Prostate gland (tissue), 2 donors: ENCODE results near the gene FSIP1.
A peak's percentile ranks its signal among the peaks of the same experiment; 100 is the strongest.

Source experiments
- POLR2A ChIP-seq: fragments of 450-650 bp; IDR thresholded peaks from one replicate; pipeline ENCODE4 v1.6.1; 2016; ENCODE audit warnings: antibody characterized with exemption, mild to moderate bottlenecking
- POLR2AphosphoS5 ChIP-seq: sonication (generic); formaldehyde crosslinking; IDR thresholded peaks from one replicate; pipeline ENCODE4 v1.6.1; 2017; ENCODE audit warnings: antibody characterized with exemption
- TF ChIP-seq, protein P1 (sequence below), 4 experiments: fragments of 200-600 bp in 2 of 4; fragments of 450-650 bp in 2 of 4; sonication (generic) in 2 of 4; IDR thresholded peaks; 1 replicate in 3 of 4; 2 replicates in 1 of 4; pipeline ENCODE4 v1.5.1; 2016 to 2019; ENCODE audit warnings: antibody characterized with exemption in 4 of 4, mild to moderate bottlenecking in 2 of 4, moderate library complexity in 2 of 4

DNA sequence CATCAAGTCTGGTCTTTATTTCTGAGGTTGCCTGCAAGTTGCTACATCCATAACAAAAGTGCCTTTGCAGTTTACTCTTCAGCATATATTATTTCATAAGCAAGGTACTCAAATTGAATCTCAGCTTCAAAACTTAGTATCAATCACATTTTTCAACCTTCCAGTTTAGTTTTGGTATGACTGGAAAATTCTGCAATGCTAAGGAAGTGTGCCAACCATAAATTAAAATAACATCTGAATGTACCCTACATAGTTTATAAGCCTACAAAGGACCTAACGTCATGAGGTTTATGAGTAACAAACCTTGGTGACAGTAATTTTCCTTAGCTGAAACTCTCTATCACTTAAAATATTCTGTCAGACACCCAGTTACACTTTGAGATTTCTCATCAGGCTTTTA, 138.9 kb downstream of the FSIP1 start:
- TF ChIP-seq, protein P1, sequence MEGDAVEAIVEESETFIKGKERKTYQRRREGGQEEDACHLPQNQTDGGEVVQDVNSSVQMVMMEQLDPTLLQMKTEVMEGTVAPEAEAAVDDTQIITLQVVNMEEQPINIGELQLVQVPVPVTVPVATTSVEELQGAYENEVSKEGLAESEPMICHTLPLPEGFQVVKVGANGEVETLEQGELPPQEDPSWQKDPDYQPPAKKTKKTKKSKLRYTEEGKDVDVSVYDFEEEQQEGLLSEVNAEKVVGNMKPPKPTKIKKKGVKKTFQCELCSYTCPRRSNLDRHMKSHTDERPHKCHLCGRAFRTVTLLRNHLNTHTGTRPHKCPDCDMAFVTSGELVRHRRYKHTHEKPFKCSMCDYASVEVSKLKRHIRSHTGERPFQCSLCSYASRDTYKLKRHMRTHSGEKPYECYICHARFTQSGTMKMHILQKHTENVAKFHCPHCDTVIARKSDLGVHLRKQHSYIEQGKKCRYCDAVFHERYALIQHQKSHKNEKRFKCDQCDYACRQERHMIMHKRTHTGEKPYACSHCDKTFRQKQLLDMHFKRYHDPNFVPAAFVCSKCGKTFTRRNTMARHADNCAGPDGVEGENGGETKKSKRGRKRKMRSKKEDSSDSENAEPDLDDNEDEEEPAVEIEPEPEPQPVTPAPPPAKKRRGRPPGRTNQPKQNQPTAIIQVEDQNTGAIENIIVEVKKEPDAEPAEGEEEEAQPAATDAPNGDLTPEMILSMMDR (IDR thresholded peaks at IDR 0.05), result no peak
- no peak for TF ChIP-seq POLR2A
- peak; percentile 22 for TF ChIP-seq POLR2AphosphoS5
